ENCODE data around the gene TMEM259.

Gene TMEM259

DNA sequence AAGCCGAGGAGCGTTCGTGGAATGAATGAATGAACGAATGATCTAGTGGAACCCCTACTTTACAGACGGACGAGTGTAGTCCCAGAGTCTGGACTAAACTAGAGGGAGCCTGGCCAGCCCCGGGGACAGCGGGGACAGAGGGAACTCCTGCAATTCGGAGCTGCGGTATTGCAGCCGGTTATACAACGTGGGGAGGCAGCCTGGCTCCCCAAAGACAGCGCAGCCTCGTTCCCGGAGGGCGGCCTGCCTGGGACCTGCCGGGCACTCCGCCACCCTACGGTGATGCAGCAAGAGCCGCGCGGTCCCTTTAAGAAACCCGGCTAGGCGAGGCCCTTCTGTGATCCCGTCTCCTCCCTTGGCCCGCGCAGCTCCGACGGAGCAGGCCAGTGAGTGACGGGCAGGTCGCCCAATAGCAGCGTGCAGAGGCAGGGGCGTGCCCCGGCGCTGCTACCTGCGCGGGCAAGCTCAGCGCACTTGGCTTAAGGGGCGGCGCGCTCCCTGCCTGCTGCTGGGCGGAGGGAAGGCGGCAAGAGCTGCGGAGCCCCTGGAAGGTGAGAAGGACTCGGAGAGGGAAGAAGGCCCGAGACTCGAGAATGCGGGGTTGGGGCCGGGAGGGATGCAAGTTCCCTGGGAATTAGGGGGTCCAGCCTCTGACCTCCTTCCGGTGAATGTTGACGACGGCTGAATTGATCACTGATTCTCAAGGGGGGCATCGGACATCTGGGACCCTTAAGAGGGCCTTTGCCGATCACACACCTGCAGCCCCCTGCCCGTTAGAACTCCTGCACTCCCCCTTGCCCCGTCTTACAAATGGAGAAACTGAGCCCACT lies 18.9 kb upstream of the TMEM259 start, which contains the start of gene ABCA7:
ABCA7 (plus strand) TSS at position 462 of the 830 bp plus-strand sequence. CDS start 1,255 bp downstream, outside the sequence.
- Histone ChIP-seq H3K27ac (ENCODE audit: low read depth in 2 of 2, low read length in 2 of 2) (peak within 1 kb of the TSS; percentile 83), H3K9ac (ENCODE audit: low read depth in 1 of 2, low read length in 2 of 2) (peak within 1 kb of the TSS; percentile 10 to 77), H3K4me1 (ENCODE audit: control insufficient read depth in 2 of 2, insufficient read depth in 2 of 2, low read length in 2 of 2) (peaks cover 34 to 46% of the 10 kb centered on the region in 2 donors), H3K4me3 (ENCODE audit: low read length in 2 of 2) (peak within 1 kb of the TSS; percentile 76 to 81), H3K9me3 (ENCODE audit: control insufficient read depth in 2 of 2, low read length in 2 of 2) (no peaks in the 10 kb centered on the region), H3K36me3 (ENCODE audit: control insufficient read depth in 2 of 2, insufficient read depth in 2 of 2, low read length in 2 of 2) (peaks cover 0 to 6% of the 10 kb centered on the region in 2 donors), H3K27me3 (ENCODE audit: control insufficient read depth in 2 of 2, insufficient read depth in 2 of 2, low read length in 2 of 2) (no peaks in the 10 kb centered on the region)

GRCh38 chr19:1038978-1039645 lies 18.2 kb upstream of the TMEM259 start:
- peaks cover 34 to 46% of the 10 kb centered on the region in 2 donors for H3K4me1 ChIP-seq (ENCODE audit: control insufficient read depth in 2 of 2, insufficient read depth in 2 of 2, low read length in 2 of 2)
- peak overlapping the region in 1 of 2 donors; percentile 81 for H3K4me3 ChIP-seq (ENCODE audit: low read length in 2 of 2)
- no peak overlapping the region for H3K9ac ChIP-seq (ENCODE audit: low read depth in 1 of 2, low read length in 2 of 2)
- peaks cover 0 to 6% of the 10 kb centered on the region in 2 donors for H3K36me3 ChIP-seq (ENCODE audit: control insufficient read depth in 2 of 2, insufficient read depth in 2 of 2, low read length in 2 of 2)
- H3K27me3 ChIP-seq (ENCODE audit: control insufficient read depth in 2 of 2, insufficient read depth in 2 of 2, low read length in 2 of 2): no peaks in the 10 kb centered on the region
- H3K9me3 ChIP-seq (ENCODE audit: control insufficient read depth in 2 of 2, low read length in 2 of 2): no peaks in the 10 kb centered on the region
- peak overlapping the region in 1 of 2 donors; percentile 83 for H3K27ac ChIP-seq (ENCODE audit: low read depth in 2 of 2, low read length in 2 of 2)

- H3K4me1 ChIP-seq (ENCODE audit: control insufficient read depth in 2 of 2, insufficient read depth in 2 of 2, low read length in 2 of 2): peaks cover 28 to 40% of the 10 kb centered on the region in 2 donors
- H3K36me3 ChIP-seq (ENCODE audit: control insufficient read depth in 2 of 2, insufficient read depth in 2 of 2, low read length in 2 of 2): peaks cover 0 to 9% of the 10 kb centered on the region in 2 donors
- H3K27ac ChIP-seq (ENCODE audit: low read depth in 2 of 2, low read length in 2 of 2): peak overlapping the region; percentile 51 to 68
- no peaks in the 10 kb centered on the region for H3K9me3 ChIP-seq (ENCODE audit: control insufficient read depth in 2 of 2, low read length in 2 of 2)
- no peaks in the 10 kb centered on the region for H3K27me3 ChIP-seq (ENCODE audit: control insufficient read depth in 2 of 2, insufficient read depth in 2 of 2, low read length in 2 of 2)
- no peak overlapping the region for H3K4me3 ChIP-seq (ENCODE audit: low read length in 2 of 2)
- H3K9ac ChIP-seq (ENCODE audit: low read depth in 1 of 2, low read length in 2 of 2): no peak overlapping the region
Observed at GRCh38 chr19:1037621-1038064, 16.7 kb upstream of the TMEM259 start.

DNA sequence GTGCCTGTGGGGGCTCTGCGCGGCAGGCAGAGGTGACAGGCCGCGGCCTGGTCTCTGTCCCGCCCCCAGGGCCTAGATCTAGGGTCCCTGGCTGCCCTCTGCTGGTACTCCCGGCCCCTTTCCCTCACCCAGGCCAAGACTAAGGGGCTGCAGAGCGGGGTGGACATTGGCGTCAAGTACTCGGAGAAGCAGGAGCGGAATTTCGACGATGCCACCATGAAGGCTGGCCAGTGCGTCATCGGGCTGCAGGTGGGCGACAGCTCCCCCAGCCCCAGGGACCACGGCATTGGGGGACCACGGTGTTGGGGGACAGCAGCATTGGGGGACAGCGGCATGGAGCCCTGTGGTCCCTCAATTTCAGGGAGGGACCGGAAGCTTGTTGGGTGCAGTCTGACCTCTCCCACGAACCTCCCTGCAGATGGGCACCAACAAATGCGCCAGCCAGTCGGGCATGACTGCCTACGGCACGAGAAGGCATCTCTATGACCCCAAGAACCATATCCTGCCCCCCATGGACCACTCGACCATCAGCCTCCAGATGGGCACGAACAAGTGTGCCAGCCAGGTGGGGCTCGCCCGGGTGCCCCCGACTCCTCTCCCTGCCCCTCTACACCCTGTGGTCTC lies 15.2 kb upstream of the TMEM259 start:
- Histone ChIP-seq H3K4me3 (ENCODE audit: low read length in 2 of 2) (no peak overlapping the region), H3K4me1 (ENCODE audit: control insufficient read depth in 2 of 2, insufficient read depth in 2 of 2, low read length in 2 of 2) (peaks cover 15 to 27% of the 10 kb centered on the region in 2 donors), H3K27me3 (ENCODE audit: control insufficient read depth in 2 of 2, insufficient read depth in 2 of 2, low read length in 2 of 2) (no peaks in the 10 kb centered on the region), H3K27ac (ENCODE audit: low read depth in 2 of 2, low read length in 2 of 2) (no peak overlapping the region), H3K36me3 (ENCODE audit: control insufficient read depth in 2 of 2, insufficient read depth in 2 of 2, low read length in 2 of 2) (peaks cover 5 to 18% of the 10 kb centered on the region in 2 donors), H3K9me3 (ENCODE audit: control insufficient read depth in 2 of 2, low read length in 2 of 2) (no peaks in the 10 kb centered on the region), H3K9ac (ENCODE audit: low read depth in 1 of 2, low read length in 2 of 2) (no peak overlapping the region)

GRCh38 chr19:1032264-1032867 lies 11.4 kb upstream of the TMEM259 start:
- Histone ChIP-seq H3K9me3 (ENCODE audit: control insufficient read depth in 2 of 2, low read length in 2 of 2) (no peaks in the 10 kb centered on the region), H3K27ac (ENCODE audit: low read depth in 2 of 2, low read length in 2 of 2) (no peak overlapping the region), H3K4me3 (ENCODE audit: low read length in 2 of 2) (no peak overlapping the region), H3K4me1 (ENCODE audit: control insufficient read depth in 2 of 2, insufficient read depth in 2 of 2, low read length in 2 of 2) (peaks cover 7 to 17% of the 10 kb centered on the region in 2 donors), H3K9ac (ENCODE audit: low read depth in 1 of 2, low read length in 2 of 2) (no peak overlapping the region), H3K27me3 (ENCODE audit: control insufficient read depth in 2 of 2, insufficient read depth in 2 of 2, low read length in 2 of 2) (no peaks in the 10 kb centered on the region), H3K36me3 (ENCODE audit: control insufficient read depth in 2 of 2, insufficient read depth in 2 of 2, low read length in 2 of 2) (peaks cover 5 to 19% of the 10 kb centered on the region in 2 donors)

GRCh38 chr19:1028062-1028926 lies 7.4 kb upstream of the TMEM259 start:
- peaks cover 10 to 24% of the 10 kb centered on the region in 2 donors for H3K4me1 ChIP-seq (ENCODE audit: control insufficient read depth in 2 of 2, insufficient read depth in 2 of 2, low read length in 2 of 2)
- peak overlapping the region; percentile 75 to 99 for H3K9ac ChIP-seq (ENCODE audit: low read depth in 1 of 2, low read length in 2 of 2)
- peak overlapping the region; percentile 89 to 92 for H3K27ac ChIP-seq (ENCODE audit: low read depth in 2 of 2, low read length in 2 of 2)
- H3K4me3 ChIP-seq (ENCODE audit: low read length in 2 of 2): peak overlapping the region; percentile 71 to 80
- H3K9me3 ChIP-seq (ENCODE audit: control insufficient read depth in 2 of 2, low read length in 2 of 2): no peaks in the 10 kb centered on the region
- no peaks in the 10 kb centered on the region for H3K27me3 ChIP-seq (ENCODE audit: control insufficient read depth in 2 of 2, insufficient read depth in 2 of 2, low read length in 2 of 2)
- peaks cover 5 to 13% of the 10 kb centered on the region in 2 donors for H3K36me3 ChIP-seq (ENCODE audit: control insufficient read depth in 2 of 2, insufficient read depth in 2 of 2, low read length in 2 of 2)

GRCh38 chr19:1027650-1028061 lies 6.7 kb upstream of the TMEM259 start:
- Histone ChIP-seq H3K27me3 (ENCODE audit: control insufficient read depth in 2 of 2, insufficient read depth in 2 of 2, low read length in 2 of 2) (no peaks in the 10 kb centered on the region), H3K27ac (ENCODE audit: low read depth in 2 of 2, low read length in 2 of 2) (peak overlapping the region; percentile 89 to 92), H3K9ac (ENCODE audit: low read depth in 1 of 2, low read length in 2 of 2) (peak overlapping the region; percentile 75 to 99), H3K36me3 (ENCODE audit: control insufficient read depth in 2 of 2, insufficient read depth in 2 of 2, low read length in 2 of 2) (peaks cover 5 to 10% of the 10 kb centered on the region in 2 donors), H3K9me3 (ENCODE audit: control insufficient read depth in 2 of 2, low read length in 2 of 2) (no peaks in the 10 kb centered on the region), H3K4me1 (ENCODE audit: control insufficient read depth in 2 of 2, insufficient read depth in 2 of 2, low read length in 2 of 2) (peaks cover 10 to 24% of the 10 kb centered on the region in 2 donors), H3K4me3 (ENCODE audit: low read length in 2 of 2) (peak overlapping the region; percentile 71 to 80)

- H3K4me3 ChIP-seq (ENCODE audit: low read length in 2 of 2): peak overlapping the region; percentile 71 to 80
- peak overlapping the region; percentile 89 to 92 for H3K27ac ChIP-seq (ENCODE audit: low read depth in 2 of 2, low read length in 2 of 2)
- H3K27me3 ChIP-seq (ENCODE audit: control insufficient read depth in 2 of 2, insufficient read depth in 2 of 2, low read length in 2 of 2): no peaks in the 10 kb centered on the region
- no peaks in the 10 kb centered on the region for H3K9me3 ChIP-seq (ENCODE audit: control insufficient read depth in 2 of 2, low read length in 2 of 2)
- H3K4me1 ChIP-seq (ENCODE audit: control insufficient read depth in 2 of 2, insufficient read depth in 2 of 2, low read length in 2 of 2): peaks cover 10 to 24% of the 10 kb centered on the region in 2 donors
- H3K36me3 ChIP-seq (ENCODE audit: control insufficient read depth in 2 of 2, insufficient read depth in 2 of 2, low read length in 2 of 2): peaks cover 0 to 4% of the 10 kb centered on the region in 2 donors
- H3K9ac ChIP-seq (ENCODE audit: low read depth in 1 of 2, low read length in 2 of 2): peak overlapping the region; percentile 79 to 99
Observed at GRCh38 chr19:1026783-1027649, 6.1 kb upstream of the TMEM259 start.
